Epithelial cell of esophagus (primary cell): ENCODE results near the gene MRPS26.
"Not testable (repeated sequence)": the region's sequence is repeated elsewhere in the genome, so short reads cannot be mapped to it uniquely, and the experiment has no call there.

Experiments used
- DNase-seq: peaks from one replicate; pipeline ENCODE4 v3.0.0; 2010; ENCODE audit warnings: low read depth
- H3K4me3 ChIP-seq: 2 replicates; pipeline ENCODE4 v1.5.1; 2011; ENCODE audit warnings: mild to moderate bottlenecking, low read length, control low read depth
- CTCF ChIP-seq: IDR thresholded peaks from 2 replicates; pipeline ENCODE4 v1.5.1; 2011; ENCODE audit warnings: low read depth, mild to moderate bottlenecking, low read length, control low read depth, inconsistent platforms; ENCODE audit not compliant: insufficient read depth; ENCODE audit errors: missing control alignments

The MRPS26 gene

GRCh38 chr20:3013771-3014170, 32.1 kb upstream of the MRPS26 start:
- peak; percentile 51 for DNase-seq
- TF ChIP-seq CTCF = no peak
- H3K4me3 ChIP-seq = no peak overlapping the region

- no peak for DNase-seq
- TF ChIP-seq CTCF = no peak
- H3K4me3 ChIP-seq = no peak overlapping the region
Measured at GRCh38 chr20:3014179-3014578, 31.7 kb upstream of the MRPS26 start.

GRCh38 chr20:3014662-3015061, 31.2 kb upstream of the MRPS26 start:
- peak; percentile 46 for DNase-seq
- no peak overlapping the region for H3K4me3 ChIP-seq
- TF ChIP-seq CTCF = no peak

GRCh38 chr20:3015302-3015701, 30.6 kb upstream of the MRPS26 start:
- DNase-seq, H3K4me3 ChIP-seq: not testable (repeated sequence)

- TF ChIP-seq CTCF = no peak
- DNase-seq = no peak
- H3K4me3 ChIP-seq = no peak overlapping the region
Measured at GRCh38 chr20:3021327-3021726, 24.5 kb upstream of the MRPS26 start.

GRCh38 chr20:3021777-3022176, 24.1 kb upstream of the MRPS26 start:
- no peak for DNase-seq
- no peak overlapping the region for H3K4me3 ChIP-seq

GRCh38 chr20:3022559-3023490, 23.0 kb upstream of the MRPS26 start:
- DNase-seq = not testable (repeated sequence)

More at GRCh38 chr20:3021777-3022176, 24.1 kb upstream of the MRPS26 start:
- no peak for TF ChIP-seq CTCF

GRCh38 chr20:3027987-3028386, 17.9 kb upstream of the MRPS26 start:
- DNase-seq = no peak
- TF ChIP-seq CTCF = no peak

More at GRCh38 chr20:3022559-3023490, 23.0 kb upstream of the MRPS26 start:
- not testable (repeated sequence) for H3K4me3 ChIP-seq

More at GRCh38 chr20:3027987-3028386, 17.9 kb upstream of the MRPS26 start:
- H3K4me3 ChIP-seq = no peak overlapping the region
